ENCODE data around the gene MRPS23.
"Not testable (repeated sequence)": the region's sequence is repeated elsewhere in the genome, so short reads cannot be mapped to it uniquely, and the experiment has no call there.

Gene MRPS23

GRCh38 chr17:57864273-57864672 is 14.4 kb upstream of the MRPS23 start:
- DNase-seq (ENCODE audit: extremely low read depth in 1 of 2, low read depth in 1 of 2): no peak

DNA sequence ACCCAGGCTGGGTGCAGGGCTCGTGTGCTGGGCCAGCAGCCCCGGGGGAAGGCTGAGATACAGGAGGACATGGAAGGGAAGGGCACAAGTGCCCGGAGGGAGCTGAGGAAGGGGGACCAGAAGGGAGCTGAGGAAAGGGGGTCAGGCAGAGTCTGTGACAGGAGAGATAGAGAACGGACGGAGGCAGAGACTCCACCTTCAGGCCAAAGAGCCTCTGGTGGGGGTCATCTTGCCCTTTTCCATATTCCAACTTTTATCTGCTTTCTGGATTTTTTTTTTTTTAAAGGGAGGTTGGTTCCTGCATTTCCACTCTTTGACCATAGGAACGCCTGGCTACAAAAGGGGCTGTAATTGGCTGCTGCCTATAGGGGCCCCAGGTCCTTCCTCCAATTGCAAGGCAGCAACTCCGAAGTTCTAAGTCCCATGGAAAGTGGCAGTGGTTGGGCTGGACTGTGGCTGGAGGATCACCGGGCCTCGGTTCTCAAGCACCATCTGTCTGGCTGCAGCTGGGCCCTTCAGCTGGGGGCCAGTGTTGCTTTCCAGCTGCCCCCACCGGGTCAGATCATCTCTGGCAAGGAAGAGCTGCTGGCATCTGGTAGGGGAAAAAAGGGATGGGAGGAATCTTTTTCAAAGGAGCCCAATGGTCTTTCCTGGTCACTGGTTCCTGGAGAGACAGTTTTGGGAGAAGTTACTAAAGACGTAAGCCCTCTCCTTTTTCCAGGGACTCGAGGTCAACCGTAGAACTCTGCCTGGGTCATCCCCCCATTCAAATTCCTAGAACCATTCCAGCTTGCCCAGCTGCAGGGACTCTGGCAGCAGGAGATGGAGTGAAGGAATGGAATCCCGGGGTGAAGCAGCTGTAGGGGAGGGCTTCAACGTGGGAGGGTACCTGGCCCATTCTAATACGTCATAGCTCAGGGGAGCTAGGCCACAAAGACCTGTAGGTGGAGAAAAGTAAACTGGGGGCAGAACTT is 13.1 kb upstream of the MRPS23 start:
- DNase-seq (ENCODE audit: extremely low read depth in 1 of 2, low read depth in 1 of 2): no peak

DNA sequence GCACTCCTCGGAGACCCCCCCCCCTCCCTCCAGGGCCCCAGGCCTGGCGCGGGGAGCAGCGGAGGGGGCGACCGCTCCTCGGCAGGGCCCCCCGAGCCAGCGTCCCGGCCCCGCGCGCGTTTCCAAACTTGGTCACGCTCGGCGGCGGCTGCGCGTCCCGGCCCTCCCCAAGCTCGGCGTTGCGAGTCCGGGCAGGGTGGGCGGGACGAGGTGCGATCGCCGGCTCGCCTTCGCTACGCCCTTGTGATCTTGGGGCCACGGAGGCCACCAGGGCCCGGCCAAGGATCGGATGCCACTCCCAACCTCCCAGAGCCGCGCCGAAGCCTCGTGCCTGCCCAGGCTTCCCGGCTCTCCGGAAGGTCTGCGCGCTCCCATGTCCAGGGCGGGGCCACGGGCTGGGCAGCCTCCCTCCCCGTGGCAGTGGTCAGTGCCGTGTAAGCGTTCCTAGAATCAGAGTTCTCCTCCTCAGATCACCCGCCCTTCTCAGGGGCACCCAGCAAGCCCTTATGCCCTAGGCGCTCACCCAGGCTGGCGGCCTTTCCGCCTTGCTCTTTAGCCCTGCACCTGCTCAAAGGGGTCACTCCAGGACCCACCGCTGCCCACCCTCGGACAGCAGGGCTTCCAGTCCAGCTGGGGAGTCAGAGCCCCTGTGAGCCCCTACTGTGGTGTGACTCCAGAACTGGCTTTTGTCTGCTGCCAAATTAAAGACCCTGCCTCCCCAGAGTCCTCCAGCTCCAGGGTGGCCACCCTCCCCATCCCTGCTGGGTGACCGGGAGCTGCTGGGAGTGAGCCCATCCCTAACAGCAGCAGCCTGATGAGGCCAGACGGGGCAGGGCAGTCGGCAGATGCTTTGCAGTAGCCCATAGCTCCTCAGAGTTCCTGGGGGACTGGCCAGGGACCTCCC is 12.2 kb upstream of the MRPS23 start:
- no peak for DNase-seq (ENCODE audit: extremely low read depth in 1 of 2, low read depth in 1 of 2)

GRCh38 chr17:57861000-57861789 is 11.4 kb upstream of the MRPS23 start:
- DNase-seq (ENCODE audit: extremely low read depth in 1 of 2, low read depth in 1 of 2): no peak

DNA sequence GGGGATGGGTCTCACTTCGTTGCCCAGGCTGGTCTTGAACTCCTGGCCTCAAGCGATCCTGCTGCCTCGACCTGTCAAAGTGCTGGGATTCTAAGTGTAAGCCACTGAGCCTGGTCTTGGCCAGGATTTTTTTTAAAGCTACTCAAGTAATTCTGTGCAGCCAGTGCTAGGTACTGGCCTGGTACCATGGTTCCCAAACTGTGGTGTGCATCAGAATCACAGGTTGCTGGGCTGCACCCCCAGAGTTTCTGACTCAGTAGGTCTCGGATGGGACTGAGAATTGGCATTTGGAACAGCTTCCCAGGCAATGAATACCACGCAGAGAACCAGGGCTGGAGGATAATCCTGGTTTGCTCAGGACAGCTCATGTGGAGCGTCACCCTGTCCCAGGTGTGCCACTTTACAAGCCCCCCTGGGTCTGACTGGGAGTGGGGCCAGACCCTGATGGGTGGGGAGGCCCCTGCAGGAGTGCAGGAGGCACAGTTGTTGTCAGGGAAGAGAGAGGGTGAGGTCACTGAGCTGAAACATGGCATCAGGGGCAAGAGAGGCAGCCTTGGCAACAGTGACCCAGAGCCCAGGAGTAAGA is 10.7 kb upstream of the MRPS23 start:
- DNase-seq (ENCODE audit: extremely low read depth in 1 of 2, low read depth in 1 of 2): no peak

- DNase-seq (ENCODE audit: extremely low read depth in 1 of 2, low read depth in 1 of 2): no peak
Observed at GRCh38 chr17:57859601-57860413, 10.0 kb upstream of the MRPS23 start.

- no peak for DNase-seq (ENCODE audit: extremely low read depth in 1 of 2, low read depth in 1 of 2)
Observed at GRCh38 chr17:57858838-57859237, 9.0 kb upstream of the MRPS23 start.

- DNase-seq (ENCODE audit: extremely low read depth in 1 of 2, low read depth in 1 of 2): no peak
Observed at GRCh38 chr17:57856792-57857620, 7.2 kb upstream of the MRPS23 start.

- DNase-seq (ENCODE audit: extremely low read depth in 1 of 2, low read depth in 1 of 2): no peak
Observed at GRCh38 chr17:57855391-57856035, 5.7 kb upstream of the MRPS23 start.

DNA sequence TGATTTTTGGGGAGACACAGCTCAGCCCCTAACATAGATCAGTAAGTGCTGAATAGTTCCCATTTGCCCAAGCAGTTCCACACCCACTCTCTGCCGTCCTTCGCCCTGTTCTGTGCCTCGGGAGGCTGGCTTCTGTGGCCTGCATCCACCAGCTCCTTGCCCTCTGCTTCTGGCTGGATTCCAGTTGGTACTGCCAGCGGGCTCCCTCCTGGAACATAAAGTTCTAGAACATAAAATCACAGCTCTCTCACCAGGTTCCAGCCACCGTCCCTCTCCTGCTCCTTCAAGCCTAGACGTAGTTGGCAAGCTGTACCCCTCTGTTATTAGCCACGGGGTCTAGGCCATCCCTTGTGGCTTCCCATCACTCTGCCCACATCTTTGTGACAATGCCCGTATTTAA is 3.9 kb upstream of the MRPS23 start:
- DNase-seq (ENCODE audit: extremely low read depth in 1 of 2, low read depth in 1 of 2): no peak

DNA sequence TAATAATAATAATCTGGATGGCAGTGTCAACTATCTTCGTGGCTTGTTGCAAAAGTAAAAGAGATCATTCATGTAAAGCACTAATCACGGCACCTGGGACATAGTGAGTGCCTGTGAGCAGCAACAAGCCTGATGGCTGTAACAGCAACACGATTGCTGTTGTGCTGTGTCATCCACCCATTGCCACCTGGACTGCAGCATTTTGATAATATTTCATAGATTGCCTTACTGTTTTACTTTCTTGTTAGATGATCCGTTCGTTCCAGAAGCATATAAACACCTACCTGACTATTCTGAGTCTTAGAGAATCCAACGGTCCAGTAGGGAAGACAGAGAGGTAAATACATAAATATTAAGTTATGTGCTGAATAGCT is 3.1 kb upstream of the MRPS23 start:
- no peak for DNase-seq (ENCODE audit: extremely low read depth in 1 of 2, low read depth in 1 of 2)

GRCh38 chr17:57852092-57852954 is 2.5 kb upstream of the MRPS23 start:
- DNase-seq (ENCODE audit: extremely low read depth in 1 of 2, low read depth in 1 of 2): no peak

GRCh38 chr17:57849163-57849873 is 526 bp downstream of the MRPS23 start:
- no peak for DNase-seq (ENCODE audit: extremely low read depth in 1 of 2, low read depth in 1 of 2)

- DNase-seq (ENCODE audit: extremely low read depth in 1 of 2, low read depth in 1 of 2): not testable (repeated sequence)
Observed at GRCh38 chr17:57846056-57846945, 3.5 kb downstream of the MRPS23 start.

- DNase-seq (ENCODE audit: extremely low read depth in 1 of 2, low read depth in 1 of 2): no peak
Observed at GRCh38 chr17:57842280-57842679, 7.6 kb downstream of the MRPS23 start.

- no peak for DNase-seq (ENCODE audit: extremely low read depth in 1 of 2, low read depth in 1 of 2)
Observed at GRCh38 chr17:57839571-57839923, 10.3 kb downstream of the MRPS23 start.
